Mesendoderm (in vitro differentiated cells): Measurements from ENCODE around the gene NSG2.

Source experiments
- DNase-seq: peaks from one replicate; pipeline ENCODE4 v3.0.0; 2013
- H2AK5ac ChIP-seq: 2 replicates; pipeline ENCODE4 v1.6.1; 2013; ENCODE audit warnings: low read length, inconsistent platforms
- H2BK120ac ChIP-seq: 2 replicates; pipeline ENCODE4 v1.6.1; 2013; ENCODE audit warnings: low read depth, mild to moderate bottlenecking, low read length, moderate library complexity, mixed read lengths
- H2BK15ac ChIP-seq: replicated peaks from 2 replicates; pipeline ENCODE4 v1.6.1; 2013; ENCODE audit warnings: low read depth, mild to moderate bottlenecking, moderate library complexity
- H2BK5ac ChIP-seq: 2 replicates; pipeline ENCODE4 v1.6.1; 2013; ENCODE audit warnings: low read length, inconsistent platforms
- H3K18ac ChIP-seq: 2 replicates; pipeline ENCODE4 v1.6.1; 2013; ENCODE audit warnings: mild to moderate bottlenecking, low read length, mixed read lengths
- H3K23ac ChIP-seq: one replicate; pipeline ENCODE4 v1.6.1; 2013; ENCODE audit warnings: low read length
- H3K27ac ChIP-seq: 2 replicates; pipeline ENCODE4 v1.5.1; 2013; ENCODE audit warnings: low read depth, mild to moderate bottlenecking, inconsistent platforms, low read length, moderate library complexity
- H3K27me3 ChIP-seq: 2 replicates; pipeline ENCODE4 v1.6.1; 2013; ENCODE audit warnings: low read length, control low read depth, mild to moderate bottlenecking, inconsistent platforms; ENCODE audit not compliant: insufficient read depth, poor library complexity
- H3K36me3 ChIP-seq: 2 replicates; pipeline ENCODE4 v1.6.1; 2013; ENCODE audit warnings: low read length, inconsistent platforms; ENCODE audit not compliant: control insufficient read depth, insufficient read depth
- H3K4ac ChIP-seq: one replicate; pipeline ENCODE4 v1.6.1; 2013; ENCODE audit warnings: low read depth, mild to moderate bottlenecking, low read length, moderate library complexity
- H3K4me1 ChIP-seq: 2 replicates; pipeline ENCODE4 v1.6.1; 2013; ENCODE audit warnings: low read depth, low read length, inconsistent platforms; ENCODE audit not compliant: control insufficient read depth
- H3K4me2 ChIP-seq: 2 replicates; pipeline ENCODE4 v1.6.1; 2013; ENCODE audit warnings: low read length
- H3K4me3 ChIP-seq: 2 replicates; pipeline ENCODE4 v1.5.1; 2013; ENCODE audit warnings: mild to moderate bottlenecking, low read length
- H3K56ac ChIP-seq: one replicate; pipeline ENCODE4 v1.6.1; 2013; ENCODE audit warnings: low read length
- H3K79me1 ChIP-seq: 2 replicates; pipeline ENCODE4 v1.6.1; 2013; ENCODE audit warnings: low read length, inconsistent platforms
- H3K79me2 ChIP-seq: 2 replicates; pipeline ENCODE4 v1.6.1; 2013; ENCODE audit warnings: mild to moderate bottlenecking, low read length; ENCODE audit not compliant: control insufficient read depth, insufficient read depth
- H3K9ac ChIP-seq: 2 replicates; pipeline ENCODE4 v1.6.1; 2013; ENCODE audit warnings: low read length, inconsistent platforms
- H4K5ac ChIP-seq: one replicate; pipeline ENCODE4 v1.6.1; 2013; ENCODE audit warnings: low read length
- H4K8ac ChIP-seq: one replicate; pipeline ENCODE4 v1.6.1; 2013; ENCODE audit warnings: low read depth, mild to moderate bottlenecking, control low read depth, low read length, moderate library complexity
- WGBS: extraction: QIAGEN DNeasy Blood & Tissue Kit; methylation state at CpG from one replicate; pipeline ENCODE4 v1.1.7; 2013; ENCODE audit warnings: low lambda C conversion rate, missing lambda C conversion rate; ENCODE audit not compliant: insufficient coverage; ENCODE audit errors: extremely low coverage; 5-methylcytosine and 5-hydroxymethylcytosine counted together

The NSG2 gene

DNA sequence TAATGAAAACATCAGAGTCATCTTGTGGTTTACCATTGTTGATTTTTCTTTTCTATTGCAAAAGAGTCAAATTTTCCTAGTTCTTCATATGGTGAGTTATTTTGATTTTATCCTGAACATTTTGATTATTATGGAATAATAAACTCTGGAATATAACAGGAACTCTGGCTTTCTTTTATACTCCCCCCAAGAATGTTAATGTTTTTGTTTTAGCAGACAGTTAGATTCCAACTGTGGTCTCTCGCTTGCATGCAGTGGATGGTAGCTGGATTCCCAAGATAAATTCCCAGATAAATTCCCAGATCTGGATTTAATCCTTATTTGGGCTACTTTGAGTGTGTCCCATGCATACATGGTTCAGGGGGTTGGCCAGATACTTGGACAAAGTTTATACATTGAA is 109.8 kb downstream of the NSG2 start:
- H3K4me1 ChIP-seq = no peaks in the 10 kb centered on the region
- H3K4me3 ChIP-seq = no peak overlapping the region
- no peaks in the 10 kb centered on the region for H3K27me3 ChIP-seq
- H3K23ac ChIP-seq = no peak overlapping the region
- H3K9ac ChIP-seq = no peak overlapping the region
- no peak overlapping the region for H3K27ac ChIP-seq
- no peak for DNase-seq
- H2BK5ac ChIP-seq = no peak overlapping the region
- no peak overlapping the region for H2AK5ac ChIP-seq
- H3K56ac ChIP-seq = no peak overlapping the region
- H4K5ac ChIP-seq = no peak overlapping the region
- H2BK120ac ChIP-seq = no peak overlapping the region
- H4K8ac ChIP-seq = no peak overlapping the region
- no peak overlapping the region for H3K18ac ChIP-seq
- no CpG with 5 or more reads among the region's 1 CpG for WGBS
- H3K36me3 ChIP-seq = no peaks in the 10 kb centered on the region
- H3K4ac ChIP-seq = no peak overlapping the region
- no peak overlapping the region for H3K4me2 ChIP-seq
- no peaks in the 10 kb centered on the region for H3K79me2 ChIP-seq
- no peak overlapping the region for H2BK15ac ChIP-seq
- H3K79me1 ChIP-seq = no peaks in the 10 kb centered on the region

DNA sequence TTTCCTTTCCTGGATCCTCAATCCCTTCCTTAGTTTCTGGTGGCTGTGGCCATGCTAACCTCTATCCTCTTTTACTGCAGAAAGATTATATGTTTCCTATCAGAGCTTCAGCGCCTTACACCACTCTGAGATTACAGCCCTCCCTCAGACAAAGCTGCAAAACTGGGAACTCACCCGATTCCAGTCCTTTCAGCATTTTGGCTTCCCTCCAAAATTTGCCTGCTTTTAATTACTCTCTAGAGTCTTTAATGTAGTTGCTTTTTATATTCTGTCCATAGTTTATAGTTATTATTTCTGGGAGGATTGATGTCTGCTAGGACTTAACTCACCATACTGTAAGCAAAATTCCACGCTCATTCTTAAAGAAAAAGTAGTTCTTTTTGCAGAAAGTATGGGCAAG is 110.2 kb downstream of the NSG2 start:
- Histone ChIP-seq H3K23ac (no peak overlapping the region), H2BK15ac (no peak overlapping the region), H3K79me2 (no peaks in the 10 kb centered on the region), H3K36me3 (no peaks in the 10 kb centered on the region), H3K56ac (no peak overlapping the region), H3K9ac (no peak overlapping the region), H3K4me1 (no peaks in the 10 kb centered on the region), H2AK5ac (no peak overlapping the region), H3K4ac (no peak overlapping the region), H2BK120ac (no peak overlapping the region), H3K4me2 (no peak overlapping the region), H4K8ac (no peak overlapping the region), H3K27ac (no peak overlapping the region), H3K4me3 (no peak overlapping the region), H3K79me1 (no peaks in the 10 kb centered on the region), H3K27me3 (no peaks in the 10 kb centered on the region), H3K18ac (no peak overlapping the region), H4K5ac (no peak overlapping the region), H2BK5ac (no peak overlapping the region)
- DNase-seq = no peak
- WGBS = no CpG with 5 or more reads among the region's 3 CpGs

DNA sequence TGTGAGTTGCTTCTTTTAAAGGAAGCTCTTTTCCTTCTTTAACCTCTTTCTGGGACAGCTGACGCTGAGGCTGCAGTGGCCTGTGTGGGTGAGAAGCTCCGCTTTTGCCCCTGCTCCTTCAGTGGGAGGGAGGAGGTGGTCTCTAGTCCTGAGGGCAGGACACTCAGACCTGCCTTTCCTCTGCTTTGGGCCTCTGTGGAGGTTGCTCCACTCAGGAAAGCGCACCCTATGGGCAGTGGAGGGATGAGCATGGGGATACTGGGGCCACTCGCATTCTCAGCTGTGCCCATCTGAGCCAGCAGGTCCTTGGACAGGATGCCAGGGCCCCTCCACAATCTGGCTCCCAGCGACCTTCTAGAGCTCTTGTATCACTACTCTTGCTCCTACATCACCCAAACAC is 111.5 kb downstream of the NSG2 start:
- Histone ChIP-seq H3K18ac (no peak overlapping the region), H3K36me3 (no peaks in the 10 kb centered on the region), H3K4me3 (no peak overlapping the region), H2BK15ac (no peak overlapping the region), H3K4me2 (no peak overlapping the region), H3K27ac (no peak overlapping the region), H2BK120ac (no peak overlapping the region), H3K27me3 (no peaks in the 10 kb centered on the region), H3K23ac (no peak overlapping the region), H3K79me2 (no peaks in the 10 kb centered on the region), H3K4ac (no peak overlapping the region), H2BK5ac (no peak overlapping the region), H3K79me1 (no peaks in the 10 kb centered on the region), H4K5ac (no peak overlapping the region), H4K8ac (no peak overlapping the region), H3K4me1 (no peaks in the 10 kb centered on the region), H3K56ac (no peak overlapping the region), H2AK5ac (no peak overlapping the region), H3K9ac (no peak overlapping the region)
- no CpG with 5 or more reads among the region's 5 CpGs for WGBS
- DNase-seq = no peak
